NCI-H146 treated with DMSO at 0.1 percent for 48 hours (cell line): ENCODE results near the gene AK8.
A peak's percentile ranks its signal among the peaks of the same experiment; 100 is the strongest.

Experiments
- DNase-seq: peaks from one replicate; lab custom pipeline; 2025; ENCODE audit not compliant: unreplicated experiment; lab: John Stamatoyannopoulos, UW

The AK8 gene

DNA sequence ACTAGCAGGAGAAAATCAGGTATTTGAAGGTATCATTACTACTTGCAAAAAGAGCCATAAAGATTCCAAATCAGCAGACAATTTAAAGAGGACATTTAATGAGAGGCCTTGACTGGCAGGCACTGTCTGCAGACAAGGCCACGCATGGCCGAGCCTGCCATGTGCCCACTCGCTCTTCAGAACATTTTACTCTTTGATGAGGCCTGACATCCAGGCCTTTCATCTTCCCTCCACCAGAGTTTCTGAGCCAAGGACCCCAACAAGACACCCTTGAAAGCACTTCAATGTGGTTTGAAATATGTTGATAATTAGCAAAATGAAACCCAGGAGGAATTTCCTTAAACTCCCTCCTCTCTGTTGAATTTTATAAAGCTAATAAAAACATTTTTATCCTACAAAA is 16.4 kb downstream of the AK8 start:
- DNase-seq: no peak

DNA sequence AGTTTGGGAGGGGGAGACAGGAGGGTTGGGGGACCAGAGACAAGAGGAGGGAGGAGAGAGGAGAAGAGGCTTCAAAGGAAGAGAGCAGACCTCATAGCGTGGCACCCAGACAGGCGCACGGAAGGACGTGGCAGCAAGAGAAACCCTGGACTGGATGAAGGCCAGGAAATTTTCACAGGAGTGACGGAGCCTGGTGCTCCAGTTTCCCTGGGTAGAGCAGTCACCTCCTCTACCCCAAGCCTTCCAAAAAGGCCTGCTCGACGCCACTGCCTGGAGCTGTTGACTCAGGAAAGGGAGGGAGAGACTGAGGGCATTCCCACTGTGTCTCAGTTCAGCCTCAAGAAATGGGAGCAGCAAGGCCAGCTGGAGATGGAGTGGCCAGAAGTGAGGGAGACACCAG is 19.3 kb downstream of the AK8 start:
- no peak for DNase-seq

GRCh38 chr9:132857616-132858342 is 20.3 kb downstream of the AK8 start:
- peak; percentile 2 for DNase-seq

- DNase-seq: no peak
Observed at GRCh38 chr9:132857031-132857430, 21.1 kb downstream of the AK8 start.

GRCh38 chr9:132855904-132856303 is 22.2 kb downstream of the AK8 start:
- DNase-seq: no peak

- DNase-seq: no peak
Observed at GRCh38 chr9:132854832-132855231, 23.3 kb downstream of the AK8 start.

DNA sequence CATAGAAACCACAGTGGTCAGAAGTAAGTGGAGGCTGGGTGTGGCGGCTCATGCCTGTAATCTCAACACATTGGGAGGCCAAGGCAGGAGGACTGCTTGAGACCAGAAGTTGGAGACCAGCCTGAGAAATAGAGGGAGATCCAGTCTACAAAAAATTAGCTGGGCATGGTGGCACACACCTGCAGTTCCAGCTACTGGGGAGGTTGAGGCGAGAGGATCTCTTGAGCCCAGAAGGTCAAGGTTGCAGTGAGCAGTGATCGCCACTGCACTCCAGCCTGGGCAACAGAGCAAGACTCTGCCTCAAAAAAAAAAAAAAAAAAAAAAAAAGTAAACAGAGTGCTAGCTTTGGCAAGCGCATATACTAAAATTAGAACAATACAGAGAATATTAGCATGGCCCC is 24.6 kb downstream of the AK8 start:
- DNase-seq: no peak

DNA sequence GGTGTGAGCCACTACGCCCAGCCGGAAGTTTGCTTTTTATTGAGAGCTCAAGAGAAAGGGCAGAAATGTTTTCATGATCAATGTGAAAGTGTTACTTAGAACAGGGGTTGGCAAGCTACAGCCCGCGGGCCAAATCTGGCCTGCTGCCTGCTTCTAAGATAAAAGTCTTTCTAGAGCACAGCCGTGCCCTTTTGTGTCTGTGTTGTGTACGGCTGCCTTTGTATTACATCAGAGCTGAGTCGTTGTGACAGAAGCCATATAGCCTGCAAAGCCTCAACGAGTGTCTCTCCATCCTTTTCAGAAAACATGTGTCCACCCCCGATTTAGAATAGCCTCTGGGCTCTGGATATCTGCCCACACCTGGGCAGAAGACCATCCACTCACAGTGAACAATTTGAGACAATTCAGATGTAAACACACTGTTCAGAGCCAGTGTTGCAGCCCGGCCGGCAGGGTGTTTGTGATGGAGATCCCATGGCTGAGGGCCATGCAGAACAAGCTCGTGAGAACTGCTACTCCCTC is 28.8 kb downstream of the AK8 start:
- DNase-seq: no peak

GRCh38 chr9:132846918-132847515 is 31.1 kb downstream of the AK8 start:
- no peak for DNase-seq

GRCh38 chr9:132846109-132846917 is 31.8 kb downstream of the AK8 start:
- DNase-seq: no peak

DNA sequence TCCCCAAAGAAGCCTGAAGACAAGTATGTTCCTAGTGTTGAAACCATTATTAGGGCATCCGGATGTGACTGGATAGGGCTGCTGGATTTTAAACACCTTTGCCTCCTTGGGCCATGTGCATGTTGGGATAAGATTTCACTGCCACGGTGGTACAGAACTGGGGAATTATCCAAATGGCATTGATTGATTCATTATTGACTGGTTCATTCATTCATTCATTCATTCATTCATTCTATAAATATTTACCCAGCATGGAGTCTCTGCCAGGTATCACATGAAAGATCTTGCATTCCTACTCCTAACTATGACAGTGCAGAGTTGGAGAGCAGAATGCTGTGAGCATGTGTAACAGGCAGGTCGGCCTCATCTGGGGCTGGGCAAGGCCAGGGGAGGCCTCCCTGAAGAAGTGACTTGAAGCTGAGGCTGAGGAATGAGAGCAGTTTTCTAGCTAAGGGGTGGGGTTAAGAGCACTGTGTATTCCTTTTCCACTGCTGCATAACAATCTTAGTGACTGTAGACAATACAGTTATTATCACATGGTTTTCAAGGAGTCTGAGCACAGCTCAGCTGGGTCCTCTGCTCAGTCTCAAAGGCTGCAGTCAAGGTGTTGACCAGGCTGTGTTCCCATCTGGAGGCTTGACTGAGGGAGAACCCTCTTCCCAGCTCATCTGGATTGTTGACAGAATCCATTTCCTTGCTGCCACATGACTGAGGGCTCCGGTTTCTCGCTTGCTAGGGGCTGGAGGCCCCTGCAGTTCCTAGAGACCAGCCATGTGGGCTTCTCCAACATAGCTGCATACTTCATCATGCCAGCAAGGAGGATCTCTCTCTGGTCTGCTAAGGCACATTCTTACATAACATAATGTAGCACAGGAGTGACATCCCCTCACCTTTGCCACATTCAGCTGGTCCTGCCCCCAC is 35.7 kb downstream of the AK8 start:
- no peak for DNase-seq

- no peak for DNase-seq
Observed at GRCh38 chr9:132840980-132841379, 37.1 kb downstream of the AK8 start.

- no peak for DNase-seq
Observed at GRCh38 chr9:132838291-132838690, 39.8 kb downstream of the AK8 start.

DNA sequence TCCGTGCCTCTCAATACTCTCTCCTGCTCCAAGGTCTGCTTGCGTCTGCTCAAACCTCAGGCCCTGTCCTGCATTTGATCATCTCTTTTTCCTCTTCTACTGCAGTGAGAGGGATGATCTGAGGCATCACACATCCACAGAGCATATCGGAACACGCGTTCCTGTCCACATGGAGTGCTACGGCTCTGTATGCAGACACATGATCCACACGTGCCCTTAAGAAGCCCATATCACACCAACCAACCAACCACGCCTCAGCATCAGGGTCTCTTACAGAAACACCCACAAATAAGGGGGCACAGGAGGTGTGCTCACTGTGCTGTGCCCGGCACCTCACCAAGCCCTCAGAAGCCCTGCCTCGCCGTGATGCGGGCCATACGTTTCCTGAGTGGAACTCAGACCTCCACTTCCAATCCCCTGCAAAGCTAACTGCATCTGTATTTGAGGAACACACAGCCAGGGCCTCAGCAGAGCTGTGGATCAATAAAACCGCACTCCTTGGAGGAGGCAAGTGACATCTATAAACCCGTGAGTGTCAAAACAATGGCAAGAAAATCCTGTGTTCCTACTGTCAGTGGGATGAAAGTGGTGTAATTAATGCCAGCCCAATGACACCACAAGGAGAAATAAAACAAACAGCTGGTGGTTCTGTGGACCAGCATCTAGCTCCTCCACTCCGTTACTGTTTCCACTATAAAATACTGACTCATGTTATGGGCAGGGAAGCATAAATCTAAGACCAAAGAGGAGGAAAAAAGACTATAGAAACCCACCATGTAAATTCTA is 40.4 kb downstream of the AK8 start:
- DNase-seq: no peak

DNA sequence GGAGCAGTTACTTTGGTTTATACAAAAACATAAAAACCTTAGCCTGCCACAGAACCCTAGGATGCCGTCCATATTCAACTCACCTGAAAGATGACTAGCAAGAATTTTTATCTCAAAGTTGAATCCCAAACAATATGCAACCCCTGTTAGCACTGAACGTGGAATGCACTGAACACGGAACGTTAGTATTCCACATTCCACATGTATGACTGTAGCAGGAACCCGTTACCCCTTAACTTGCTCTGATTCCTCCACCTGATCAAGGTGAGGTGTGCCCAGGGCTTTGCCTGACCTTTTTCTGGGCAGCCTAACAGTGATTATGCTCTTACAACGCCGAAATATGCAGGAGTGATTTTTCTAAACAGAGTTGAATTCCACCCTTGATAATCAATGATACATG is 43.7 kb downstream of the AK8 start:
- DNase-seq: no peak

DNA sequence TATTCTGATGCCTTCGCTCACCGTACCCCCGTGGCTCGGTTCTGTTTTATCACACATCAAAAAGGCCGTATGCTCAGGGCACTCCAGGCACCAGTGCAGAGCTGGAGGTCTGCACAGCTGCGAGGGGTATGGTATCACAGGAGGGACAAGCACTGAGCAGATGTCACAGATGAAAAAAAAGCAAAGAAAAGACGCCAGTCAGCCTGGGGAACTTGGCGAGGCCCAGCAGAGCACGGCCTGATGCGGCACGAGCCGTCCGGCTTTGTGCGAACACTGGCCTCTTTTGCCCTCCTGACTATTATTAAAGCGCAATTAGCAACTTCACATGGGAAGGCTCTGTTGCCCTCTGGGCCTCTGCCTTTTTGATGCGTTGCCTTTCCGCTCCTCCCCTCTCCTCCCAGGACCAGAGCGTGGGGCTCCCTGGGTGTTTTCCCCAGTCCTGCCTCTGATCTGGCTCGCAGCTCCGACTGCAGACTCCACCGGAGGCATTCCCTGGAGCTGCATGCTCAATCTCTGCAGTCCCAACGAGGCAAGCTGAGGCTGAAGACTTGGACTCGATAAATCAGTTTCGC is 44.4 kb downstream of the AK8 start:
- DNase-seq: no peak

DNA sequence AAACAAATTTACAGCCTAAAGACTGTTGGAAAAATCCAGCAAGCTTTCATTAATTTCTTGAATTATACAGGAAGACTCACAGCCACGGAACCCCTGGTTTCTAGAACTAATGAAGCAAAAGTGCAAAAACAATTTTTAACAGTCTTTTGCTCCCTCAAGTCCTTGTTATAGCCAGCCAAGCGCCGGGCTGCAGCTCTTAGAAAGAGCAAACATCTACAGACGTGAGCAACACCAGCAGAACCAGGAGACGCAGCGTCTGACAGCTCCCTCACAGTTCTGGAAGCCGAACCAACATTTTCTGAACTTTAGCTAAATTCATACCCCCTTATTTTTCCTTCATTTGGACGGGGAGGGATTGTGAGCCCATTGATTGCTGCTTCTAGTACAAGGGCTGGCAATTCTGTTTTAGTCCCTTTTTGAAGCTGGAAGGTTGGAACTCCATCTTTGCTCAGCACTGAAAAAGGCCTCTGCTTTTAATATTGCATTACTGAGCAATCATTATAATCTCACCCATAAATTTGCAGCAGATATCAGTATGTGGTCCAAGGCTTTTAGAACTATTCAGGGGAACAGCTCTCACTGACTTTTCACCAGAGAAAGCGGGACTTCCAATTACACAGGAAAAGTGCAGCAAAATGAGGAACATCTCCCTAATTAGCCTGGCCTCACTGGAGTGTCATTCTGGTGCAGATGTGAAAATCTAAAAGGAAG is 45.8 kb downstream of the AK8 start:
- no peak for DNase-seq

- no peak for DNase-seq
Observed at GRCh38 chr9:132828201-132828770, 49.8 kb downstream of the AK8 start.

- DNase-seq: no peak
Observed at GRCh38 chr9:132827366-132827765, 50.7 kb downstream of the AK8 start.
